PC-9 (cell line): ENCODE results near the gene PER1.

Source experiments
- CTCF ChIP-seq: fragments of 200-600 bp; sonication (generic); conservative IDR thresholded peaks from 2 replicates; pipeline ENCODE4 v1.6.1; 2017; ENCODE audit warnings: mixed run types, antibody characterized with exemption, mild to moderate bottlenecking, moderate library complexity
- EZH2 ChIP-seq: fragments of 200-600 bp; sonication (generic); IDR thresholded peaks from 2 replicates; pipeline ENCODE4 v1.8.0; 2017; ENCODE audit warnings: antibody characterized with exemption, low read depth

DNA sequence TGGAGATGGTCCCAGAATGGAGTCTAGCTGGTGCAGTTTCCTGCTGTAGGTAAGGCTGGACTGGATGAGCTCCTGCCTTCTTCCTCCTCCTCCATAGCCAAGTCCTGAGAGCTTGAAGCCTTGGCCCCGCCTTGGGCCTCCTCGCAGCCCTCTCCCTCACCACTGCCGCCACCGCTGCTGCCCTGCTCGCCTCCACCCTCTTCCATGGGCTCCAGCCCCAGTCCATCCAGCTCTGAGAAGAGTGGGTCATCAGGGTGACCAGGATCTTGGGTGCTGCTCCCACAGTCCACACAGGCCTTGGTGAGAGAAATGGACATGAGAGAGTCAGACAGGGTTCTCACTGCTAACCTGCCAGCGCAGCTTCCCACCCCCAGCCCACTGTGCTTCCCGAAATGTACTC lies 11.2 kb downstream of the PER1 start:
- no peak for TF ChIP-seq CTCF
- no peak for TF ChIP-seq EZH2
